22Rv1 (cell line): ENCODE data around the gene RASGRP2.

ENCODE experiments used
- CTCF ChIP-seq: fragments of 450-650 bp; IDR thresholded peaks from 2 replicates; pipeline ENCODE4 v1.5.1; 2017; ENCODE audit warnings: mild to moderate bottlenecking
- ZFX ChIP-seq: fragments of 450-650 bp; IDR thresholded peaks from 2 replicates; pipeline ENCODE4 v1.6.1; 2017; ENCODE audit warnings: antibody characterized with exemption, borderline replicate concordance

GRCh38 chr11:64719406-64719805 lies 24.5 kb downstream of the RASGRP2 start:
- TF ChIP-seq CTCF (no peak), ZFX (no peak)
